GM12891 (cell line): Measurements from ENCODE around the gene CALML6.

Experiments
- POLR2A ChIP-seq: IDR thresholded peaks from 2 replicates; pipeline ENCODE4 v1.6.1; 2011; ENCODE audit warnings: low read depth, low read length, control low read depth
- POLR2AphosphoS5 ChIP-seq: IDR thresholded peaks from 2 replicates; pipeline ENCODE4 v1.6.1; 2011; ENCODE audit warnings: low read depth, low read length, control low read depth
- SPI1 ChIP-seq: IDR thresholded peaks from 2 replicates; pipeline ENCODE4 v1.6.1; 2011; ENCODE audit warnings: low read depth, low read length, control low read depth

- TF ChIP-seq SPI1: no peak
- no peak for TF ChIP-seq POLR2AphosphoS5
- no peak for TF ChIP-seq POLR2A
Observed at GRCh38 chr1:1946540-1946939, 31.5 kb downstream of the CALML6 start.
